GM18867 (cell line): ENCODE measurements around the gene KLHL6.
"Not testable (repeated sequence)": the region's sequence is repeated elsewhere in the genome, so short reads cannot be mapped to it uniquely, and the experiment has no call there.

Experiments
- ATAC-seq: cut with Tn5 transposase; IDR thresholded peaks from one replicate; pipeline ENCODE4 v1.9.1; 2021; ENCODE audit warnings: mild to moderate bottlenecking, moderate library complexity; ENCODE audit not compliant: unreplicated experiment

The KLHL6 gene

DNA sequence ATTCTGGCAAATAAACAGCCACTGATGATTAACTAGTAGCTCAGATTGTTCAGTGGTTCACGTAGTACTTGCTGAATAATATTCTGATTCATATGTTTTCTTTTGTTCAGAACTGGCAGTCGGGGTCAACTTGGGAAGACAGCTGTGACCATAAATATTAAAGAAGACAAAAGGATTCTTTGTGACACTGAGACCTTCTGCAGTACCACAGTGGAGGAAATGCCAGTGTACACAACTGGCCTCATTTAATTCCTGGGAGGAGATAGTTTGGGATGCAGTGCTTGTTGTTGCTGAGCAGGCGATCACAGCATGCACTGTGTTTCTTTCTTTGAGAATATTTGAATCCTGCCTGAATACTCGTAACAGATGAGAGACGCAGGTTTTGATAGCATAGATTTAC lies 100.4 kb downstream of the KLHL6 start:
- ATAC-seq = no peak

DNA sequence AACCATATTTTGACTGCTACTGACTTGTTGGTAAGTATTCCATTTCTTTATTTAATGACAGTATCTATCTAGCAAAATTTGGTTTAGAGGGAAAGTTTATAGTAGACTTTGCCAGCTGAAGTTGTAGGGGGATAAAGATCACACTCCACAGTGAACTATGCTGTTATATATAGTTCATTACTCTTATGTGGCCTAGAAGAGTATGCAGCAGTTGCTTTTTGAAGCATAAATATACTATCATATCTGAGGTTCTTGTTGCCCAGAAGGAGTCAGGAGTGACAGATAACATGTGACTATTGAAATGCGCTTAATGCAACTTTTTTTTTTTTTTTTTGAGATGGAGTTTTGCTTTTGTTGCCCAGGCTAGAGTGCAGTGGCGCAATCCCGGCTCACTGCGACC lies 101.4 kb downstream of the KLHL6 start:
- no peak for ATAC-seq

DNA sequence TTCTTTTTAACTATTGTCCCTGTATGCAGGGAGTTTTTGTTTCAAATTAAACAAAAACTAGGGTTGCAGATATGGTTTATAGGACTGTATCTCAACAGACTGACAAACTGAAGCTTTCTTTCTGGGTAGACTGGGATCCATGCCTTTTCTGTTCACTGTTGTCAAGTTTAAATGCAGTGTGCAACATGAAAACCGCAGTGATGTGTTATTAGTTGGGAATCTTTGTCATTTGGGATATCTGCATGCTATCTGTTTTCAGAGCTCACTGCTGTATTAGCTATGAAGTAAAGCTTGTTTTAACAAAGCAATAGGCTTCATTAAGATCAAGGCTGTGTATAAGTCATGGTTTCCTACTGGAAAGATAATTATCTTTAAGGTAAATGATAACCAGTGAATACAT lies 105.7 kb downstream of the KLHL6 start:
- no peak for ATAC-seq

DNA sequence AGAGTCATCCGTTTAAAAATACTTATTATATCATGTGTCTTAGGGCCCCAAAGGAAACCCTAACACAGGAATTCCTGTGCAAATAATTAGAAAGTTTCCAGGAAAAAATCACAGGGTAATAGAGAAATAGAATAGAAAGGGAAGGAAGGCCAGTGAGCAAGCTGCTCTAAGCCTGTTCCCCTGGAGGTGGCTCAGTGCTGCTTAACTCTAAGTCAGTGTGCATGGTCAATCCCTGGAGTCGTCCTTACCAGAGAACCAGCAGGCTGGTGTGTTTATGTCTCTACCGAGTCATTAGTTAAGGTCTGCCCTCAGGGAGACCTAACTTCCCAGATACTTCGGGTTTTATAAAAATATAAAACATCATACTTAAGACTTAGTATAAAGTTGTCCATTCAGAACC lies 106.1 kb downstream of the KLHL6 start:
- no peak for ATAC-seq

- ATAC-seq = no peak
Measured at GRCh38 chr3:183448369-183449128, 107.0 kb downstream of the KLHL6 start.

DNA sequence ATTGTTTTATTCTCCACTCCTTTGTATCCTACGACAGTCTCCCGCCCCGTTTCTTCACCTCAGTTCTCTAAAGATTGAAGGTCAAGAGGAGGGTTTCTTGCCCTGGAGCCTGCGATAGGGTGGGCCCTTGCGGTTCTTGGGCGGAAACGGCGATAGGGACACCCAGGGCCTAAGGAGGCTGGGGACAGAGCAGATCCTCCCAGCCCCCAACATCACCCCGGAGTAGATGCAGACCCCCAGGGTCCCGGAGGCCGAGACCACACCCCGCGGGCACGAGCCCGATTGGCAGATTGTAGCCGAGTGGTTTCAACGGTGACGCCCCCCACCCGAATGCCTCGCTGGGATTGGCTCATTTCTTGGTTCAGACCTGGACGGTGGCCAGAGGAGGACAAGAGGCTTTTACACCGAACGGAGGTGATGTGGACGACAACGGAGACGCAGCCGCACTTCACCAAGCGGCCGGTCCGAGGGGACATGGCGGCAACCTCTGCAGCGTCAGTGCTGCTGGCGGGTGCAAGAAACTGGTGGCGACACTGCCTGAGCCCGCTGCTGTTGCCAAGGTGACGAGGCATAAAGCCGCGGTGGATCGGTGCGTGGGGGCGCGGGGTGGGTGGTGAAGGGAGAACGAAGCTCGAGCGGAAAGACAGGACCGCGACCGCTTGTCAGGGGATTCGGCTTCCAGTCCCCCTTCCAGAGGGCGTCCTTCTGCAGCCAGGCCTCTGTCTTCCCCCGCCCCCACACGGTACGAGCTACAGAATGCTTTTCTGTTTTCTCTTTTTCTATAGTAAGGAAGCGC lies 108.1 kb downstream of the KLHL6 start:
- peak; percentile 87 for ATAC-seq

DNA sequence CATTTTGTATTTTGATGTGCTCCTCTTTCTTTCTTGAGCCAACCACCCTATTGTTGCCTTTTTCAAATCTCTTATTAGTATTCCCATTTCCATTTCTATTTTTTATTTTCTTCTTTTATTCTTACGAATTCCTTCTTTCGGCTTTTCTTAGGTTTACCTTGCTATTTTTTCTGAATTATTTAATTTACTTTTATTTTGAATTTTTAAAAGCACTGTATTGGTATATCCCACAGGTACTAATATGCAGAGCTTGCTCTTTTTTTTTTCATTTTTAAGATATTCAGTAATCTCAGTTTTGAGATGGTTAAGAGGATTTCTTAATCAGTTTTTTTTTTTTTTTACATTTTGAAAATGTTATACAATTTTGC lies 108.7 kb downstream of the KLHL6 start:
- ATAC-seq = no peak

DNA sequence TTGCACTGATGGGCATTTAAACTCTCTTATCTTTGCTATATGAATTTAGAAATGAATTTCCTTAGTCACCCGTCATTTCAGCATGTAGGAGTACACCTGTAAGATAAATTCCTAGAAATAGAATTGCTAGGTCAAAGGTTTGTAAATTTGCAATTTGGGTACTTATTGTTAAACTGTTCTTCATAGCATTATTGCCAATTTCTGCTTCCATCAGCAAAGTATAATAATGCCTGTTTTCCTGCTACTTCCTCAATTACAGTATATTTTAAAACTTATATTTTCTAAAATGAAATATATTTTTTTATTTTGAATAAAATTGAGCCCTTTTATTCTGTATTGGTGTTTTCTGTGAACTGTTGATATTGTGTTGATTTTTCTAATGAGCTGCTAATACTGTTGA lies 110.8 kb downstream of the KLHL6 start:
- ATAC-seq = no peak

- no peak for ATAC-seq
Measured at GRCh38 chr3:183443395-183444385, 111.8 kb downstream of the KLHL6 start.

DNA sequence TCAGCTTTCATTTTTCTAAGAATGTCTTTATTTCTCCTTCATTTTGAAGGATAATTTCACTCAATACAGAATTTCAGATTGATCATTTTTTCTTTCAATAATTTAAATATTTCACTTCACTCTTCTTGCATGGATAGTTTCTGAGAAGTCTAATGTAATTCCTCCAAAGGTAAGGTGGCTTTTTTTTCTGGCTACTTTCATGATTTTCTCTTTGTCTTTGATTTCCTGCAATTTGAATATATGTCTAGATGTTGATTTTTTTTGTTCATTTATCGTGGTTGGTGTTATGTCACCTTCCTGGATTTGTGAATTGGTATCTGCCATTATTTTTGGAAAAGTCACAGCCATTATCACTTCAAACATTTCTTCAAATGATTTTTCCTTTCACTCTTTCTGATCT lies 112.5 kb downstream of the KLHL6 start:
- no peak for ATAC-seq

GRCh38 chr3:183440521-183440920 lies 115.0 kb downstream of the KLHL6 start:
- ATAC-seq = not testable (repeated sequence)

GRCh38 chr3:183439515-183439914 lies 116.0 kb downstream of the KLHL6 start:
- ATAC-seq = no peak

DNA sequence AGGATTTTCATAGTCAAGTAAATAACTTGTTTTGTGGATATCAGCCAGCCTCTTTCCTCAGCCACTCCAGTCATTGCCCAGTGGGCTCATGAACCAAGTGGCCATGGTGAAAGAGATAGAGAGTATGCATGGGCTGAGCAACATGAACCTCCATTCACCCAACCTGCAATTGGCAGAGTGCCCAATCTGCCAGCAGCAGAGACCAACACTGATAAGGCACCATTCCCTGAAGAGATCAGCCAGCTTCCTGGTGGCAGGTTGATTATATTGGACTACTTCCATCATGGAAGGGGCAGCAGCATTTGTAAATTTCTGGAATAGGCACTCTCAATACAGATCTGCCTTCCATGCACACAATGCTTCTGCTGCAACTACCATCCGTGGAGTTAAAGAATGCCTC lies 116.8 kb downstream of the KLHL6 start:
- ATAC-seq = no peak

DNA sequence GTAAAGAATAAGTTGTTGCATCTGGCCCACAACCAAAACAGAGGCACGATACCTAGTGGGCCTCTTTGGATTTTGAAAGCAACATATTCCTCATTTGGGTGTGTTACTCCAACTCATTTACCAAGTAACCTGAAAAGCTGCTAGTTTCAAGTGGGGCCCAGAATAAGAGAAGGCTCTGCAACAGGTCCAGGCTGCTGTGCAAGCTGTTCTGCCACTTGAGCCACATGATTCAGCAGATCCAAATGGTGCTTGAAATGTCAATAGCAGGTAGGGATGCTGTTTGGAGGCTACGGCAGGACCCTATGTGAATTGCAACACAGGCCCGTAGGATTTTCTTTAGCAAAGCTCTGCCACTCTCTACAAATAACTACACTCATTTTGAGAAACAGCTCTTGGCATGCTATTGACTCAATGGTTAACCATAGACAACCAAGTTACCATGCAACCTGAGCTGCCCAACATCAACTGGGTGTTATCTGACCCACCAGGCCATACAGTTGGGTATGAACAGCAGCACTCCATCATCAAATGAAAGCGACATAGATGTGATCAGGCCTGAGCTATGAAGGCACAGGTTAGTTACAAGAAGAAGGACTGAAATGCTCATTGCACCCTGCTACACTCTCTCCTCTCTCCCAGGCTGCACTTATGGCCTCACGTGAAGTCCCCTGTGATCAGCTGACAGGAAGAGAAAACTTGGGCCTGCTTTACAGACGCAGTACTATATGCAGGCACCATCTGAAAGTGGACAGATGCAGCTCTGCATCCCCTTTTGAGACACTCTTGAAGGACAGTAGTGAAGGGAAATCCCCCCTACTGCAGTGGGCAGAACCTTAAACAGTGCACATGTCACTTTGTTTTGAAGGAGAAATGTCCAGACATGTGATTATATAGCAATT lies 117.6 kb downstream of the KLHL6 start:
- ATAC-seq = no peak
